ENCODE measurements around the gene KRTAP10-5.
"Not testable (repeated sequence)": the region's sequence is repeated elsewhere in the genome, so short reads cannot be mapped to it uniquely, and the experiment has no call there.

The KRTAP10-5 gene

GRCh38 chr21:44580231-44580821, at the start of gene KRTAP10-5:
KRTAP10-5 (minus strand) TSS chr21:44580604; CDS start chr21:44580578, 26 bp downstream.
- DNase-seq (ENCODE audit: low read depth) = not testable (repeated sequence)

GRCh38 chr21:44628707-44629391, 48.4 kb upstream of the KRTAP10-5 start:
- no peak for DNase-seq (ENCODE audit: low read depth)

- not testable (repeated sequence) for DNase-seq (ENCODE audit: low read depth)
Observed at GRCh38 chr21:44627831-44628233, 47.4 kb upstream of the KRTAP10-5 start.

- DNase-seq (ENCODE audit: low read depth) = not testable (repeated sequence)
Observed at GRCh38 chr21:44627181-44627822, 46.9 kb upstream of the KRTAP10-5 start.

- no peak for DNase-seq (ENCODE audit: low read depth)
Observed at GRCh38 chr21:44626673-44627143, 46.3 kb upstream of the KRTAP10-5 start, which contains the start of gene KRTAP10-9. KRTAP10-9 (plus strand) TSS chr21:44627093; CDS start chr21:44627172, 79 bp downstream.

- DNase-seq (ENCODE audit: low read depth) = no peak
Observed at GRCh38 chr21:44626262-44626661, 45.9 kb upstream of the KRTAP10-5 start.

- DNase-seq (ENCODE audit: low read depth) = no peak
Observed at GRCh38 chr21:44625756-44626155, 45.4 kb upstream of the KRTAP10-5 start.

GRCh38 chr21:44623575-44623974, 43.2 kb upstream of the KRTAP10-5 start:
- no peak for DNase-seq (ENCODE audit: low read depth)

GRCh38 chr21:44619886-44620285, 39.5 kb upstream of the KRTAP10-5 start:
- DNase-seq (ENCODE audit: low read depth) = no peak

- no peak for DNase-seq (ENCODE audit: low read depth)
Observed at GRCh38 chr21:44618909-44619308, 38.5 kb upstream of the KRTAP10-5 start.

GRCh38 chr21:44618504-44618903, 38.1 kb upstream of the KRTAP10-5 start:
- no peak for DNase-seq (ENCODE audit: low read depth)

GRCh38 chr21:44617071-44617501, 36.7 kb upstream of the KRTAP10-5 start:
- no peak for DNase-seq (ENCODE audit: low read depth)

GRCh38 chr21:44616591-44616926, 36.2 kb upstream of the KRTAP10-5 start:
- no peak for DNase-seq (ENCODE audit: low read depth)

GRCh38 chr21:44615911-44616590, 35.6 kb upstream of the KRTAP10-5 start:
- DNase-seq (ENCODE audit: low read depth) = no peak

- DNase-seq (ENCODE audit: low read depth) = no peak
Observed at GRCh38 chr21:44615466-44615865, 35.1 kb upstream of the KRTAP10-5 start.

GRCh38 chr21:44614961-44615391, 34.6 kb upstream of the KRTAP10-5 start:
- DNase-seq (ENCODE audit: low read depth) = no peak

- DNase-seq (ENCODE audit: low read depth) = no peak
Observed at GRCh38 chr21:44614161-44614631, 33.8 kb upstream of the KRTAP10-5 start.

GRCh38 chr21:44613386-44614155, 33.2 kb upstream of the KRTAP10-5 start:
- no peak for DNase-seq (ENCODE audit: low read depth)

GRCh38 chr21:44612669-44613229, 32.3 kb upstream of the KRTAP10-5 start:
- DNase-seq (ENCODE audit: low read depth) = no peak

- DNase-seq (ENCODE audit: low read depth) = no peak
Observed at GRCh38 chr21:44612029-44612486, 31.7 kb upstream of the KRTAP10-5 start, which contains the start of gene KRTAP10-8. KRTAP10-8 (plus strand) TSS chr21:44612079; CDS start chr21:44612101, 22 bp downstream.

GRCh38 chr21:44611551-44611950, 31.1 kb upstream of the KRTAP10-5 start:
- DNase-seq (ENCODE audit: low read depth) = no peak
